HEK293 (cell line): ENCODE measurements around the gene EMP1.

Experiments used
- CTCF ChIA-PET: fragments of 350-600 bp; formaldehyde crosslinking; extraction: SDS; loops from one replicate; lab custom pipeline; 2021; ENCODE audit warnings: antibody characterized with exemption; lab: Yijun Ruan, JAX
- POLR2A ChIA-PET: fragments of 300-600 bp; formaldehyde crosslinking; extraction: SDS; loops from one replicate; lab custom pipeline; 2020; ENCODE audit warnings: antibody characterized with exemption, inconsistent platforms; lab: Yijun Ruan, JAX
- H3K27ac ChIP-seq: fragments of 200-500 bp; sonication (Bioruptor generic); 2 replicates; pipeline ENCODE4 v1.5.1; 2014; ENCODE audit warnings: low read depth, low read length, control low read depth, inconsistent platforms; ENCODE audit errors: extremely low read depth
- H3K36me3 ChIP-seq, 2 experiments: fragments of 200-500 bp in 1 of 2; sonication (Bioruptor generic) in 1 of 2; 1 replicate in 1 of 2; 2 replicates in 1 of 2; pipeline ENCODE4 v1.5.1; 2014 to 2017; ENCODE audit warnings: inconsistent platforms in 2 of 2, low read length in 2 of 2; ENCODE audit not compliant: control insufficient read depth in 2 of 2, insufficient read depth in 1 of 2
- H3K4me1 ChIP-seq: fragments of 200-500 bp; sonication (Bioruptor generic); 2 replicates; pipeline ENCODE4 v1.5.1; 2014; ENCODE audit warnings: mild to moderate bottlenecking, low read length, inconsistent platforms; ENCODE audit not compliant: control insufficient read depth, insufficient read depth
- H3K4me3 ChIP-seq: 2 replicates; pipeline ENCODE4 v1.5.1; 2011; ENCODE audit warnings: low read depth, mild to moderate bottlenecking, control low read depth, low read length, moderate library complexity
- H3K9me3 ChIP-seq: fragments of 200-500 bp; sonication (Bioruptor generic); 2 replicates; pipeline ENCODE4 v1.5.1; 2014; ENCODE audit warnings: low read depth, low read length, inconsistent platforms; ENCODE audit not compliant: control insufficient read depth, insufficient read depth
- GLIS1 ChIP-seq: fragments of 450-650 bp; formaldehyde crosslinking; IDR thresholded peaks from 2 replicates; pipeline ENCODE4 v1.5.1; 2016; ENCODE audit warnings: missing biosample characterization, missing genetic modification characterization
- IKZF3 ChIP-seq: fragments of 450-650 bp; IDR thresholded peaks from 2 replicates; pipeline ENCODE4 v1.5.0; 2018; ENCODE audit warnings: missing biosample characterization, mild to moderate bottlenecking, missing genetic modification characterization, moderate library complexity
- PRDM4 ChIP-seq: fragments of 450-650 bp; formaldehyde crosslinking; IDR thresholded peaks from 2 replicates; pipeline ENCODE4 v1.5.1; 2017; ENCODE audit warnings: missing biosample characterization, missing genetic modification characterization
- REPIN1 ChIP-seq: fragments of 450-650 bp; formaldehyde crosslinking; IDR thresholded peaks from 2 replicates; pipeline ENCODE4 v1.5.1; 2017; ENCODE audit warnings: missing biosample characterization, missing genetic modification characterization, low read depth
- TRIM28 ChIP-seq: IDR thresholded peaks from 2 replicates; pipeline ENCODE4 v1.6.1; 2011; ENCODE audit warnings: low read length, control low read depth, borderline replicate concordance
- WT1 ChIP-seq: fragments of 450-650 bp; formaldehyde crosslinking; IDR thresholded peaks from 2 replicates; pipeline ENCODE4 v1.5.1; 2016; ENCODE audit warnings: missing biosample characterization, missing genetic modification characterization
- ZBTB17 ChIP-seq: fragments of 450-650 bp; formaldehyde crosslinking; IDR thresholded peaks from 2 replicates; pipeline ENCODE4 v1.5.1; 2016; ENCODE audit warnings: missing biosample characterization, missing genetic modification characterization
- ZEB2 ChIP-seq: fragments of 450-650 bp; formaldehyde crosslinking; IDR thresholded peaks from 2 replicates; pipeline ENCODE4 v1.5.1; 2016; ENCODE audit warnings: missing biosample characterization, missing genetic modification characterization
- ZNF341 ChIP-seq: fragments of 450-650 bp; formaldehyde crosslinking; IDR thresholded peaks from 2 replicates; pipeline ENCODE4; 2016; ENCODE audit warnings: low read depth, missing biosample characterization, missing genetic modification characterization
- ZNF398 ChIP-seq: fragments of 450-650 bp; formaldehyde crosslinking; IDR thresholded peaks from 2 replicates; pipeline ENCODE4 v1.5.1; 2017; ENCODE audit warnings: missing biosample characterization, missing genetic modification characterization
- ZNF510 ChIP-seq: fragments of 450-650 bp; formaldehyde crosslinking; IDR thresholded peaks from 2 replicates; pipeline ENCODE4 v1.5.1; 2018; ENCODE audit warnings: mild to moderate bottlenecking, missing genetic modification characterization, missing biosample characterization; ENCODE audit not compliant: insufficient replicate concordance
- ZNF514 ChIP-seq: fragments of 450-650 bp; formaldehyde crosslinking; IDR thresholded peaks from 2 replicates; pipeline ENCODE4 v1.5.1; 2016; ENCODE audit warnings: missing biosample characterization, missing genetic modification characterization
- ZNF518A ChIP-seq: fragments of 450-650 bp; formaldehyde crosslinking; conservative IDR thresholded peaks from 2 replicates; pipeline ENCODE4 v1.5.1; 2016; ENCODE audit warnings: low read depth, missing biosample characterization, missing genetic modification characterization
- ZNF530 ChIP-seq: fragments of 450-650 bp; formaldehyde crosslinking; IDR thresholded peaks from 2 replicates; pipeline ENCODE4 v1.5.1; 2016; ENCODE audit warnings: low read depth, missing biosample characterization, missing genetic modification characterization
- ZNF585B ChIP-seq: fragments of 450-650 bp; formaldehyde crosslinking; IDR thresholded peaks from 2 replicates; pipeline ENCODE4 v1.5.1; 2016; ENCODE audit warnings: missing biosample characterization, missing genetic modification characterization
- ZNF600 ChIP-seq: fragments of 450-650 bp; formaldehyde crosslinking; IDR thresholded peaks from 2 replicates; pipeline ENCODE4 v1.5.1; 2016; ENCODE audit warnings: missing biosample characterization, missing genetic modification characterization
- ZNF610 ChIP-seq: fragments of 450-650 bp; formaldehyde crosslinking; IDR thresholded peaks from 2 replicates; pipeline ENCODE4 v1.5.1; 2016; ENCODE audit warnings: missing biosample characterization, missing genetic modification characterization, borderline replicate concordance
- ZNF621 ChIP-seq: fragments of 450-650 bp; formaldehyde crosslinking; IDR thresholded peaks from 2 replicates; pipeline ENCODE4 v1.5.1; 2017; ENCODE audit warnings: missing biosample characterization, missing genetic modification characterization
- ZNF629 ChIP-seq: fragments of 450-650 bp; formaldehyde crosslinking; IDR thresholded peaks from 2 replicates; pipeline ENCODE4 v1.5.1; 2017; ENCODE audit warnings: missing biosample characterization, missing genetic modification characterization
- ZNF747 ChIP-seq: fragments of 450-650 bp; formaldehyde crosslinking; IDR thresholded peaks from 2 replicates; pipeline ENCODE4 v1.5.1; 2016; ENCODE audit warnings: missing biosample characterization, missing genetic modification characterization
- ZSCAN4 ChIP-seq: fragments of 450-650 bp; formaldehyde crosslinking; IDR thresholded peaks from 2 replicates; pipeline ENCODE4 v1.5.1; 2017; ENCODE audit warnings: missing biosample characterization, missing genetic modification characterization
- ZXDB ChIP-seq: fragments of 450-650 bp; formaldehyde crosslinking; IDR thresholded peaks from 2 replicates; pipeline ENCODE4 v1.5.1; 2016; ENCODE audit warnings: missing biosample characterization, missing genetic modification characterization

EMP1 gene

GRCh38 chr12:13257356-13257875, 60.9 kb downstream of the EMP1 start:
- H3K4me3 ChIP-seq = no peak overlapping the region
- ChIA-PET POLR2A (no interaction called here), CTCF (interaction anchor here (0.6 to 2.5 kb wide), 5 partner anchors 22 to 910 kb away, joined by 3 to 11 read pairs (median 3); no protein-coding TSS in a partner anchor)
- H3K9me3 ChIP-seq = no peaks in the 10 kb centered on the region
- TF ChIP-seq REPIN1 (tag by site-specific recombination) = no peak
- no peak for TF ChIP-seq ZNF629 (tag by site-specific recombination)
- no peak for TF ChIP-seq ZNF747 (tag by site-specific recombination)
- TF ChIP-seq ZEB2 (tag by site-specific recombination) = no peak
- TF ChIP-seq ZNF621 (tag by site-specific recombination) = no peak
- TF ChIP-seq ZNF600 (tag by site-specific recombination) = no peak
- TF ChIP-seq ZNF610 (tag by site-specific recombination) = no peak
- TF ChIP-seq ZNF585B (tag by site-specific recombination) = no peak
- no peak for TF ChIP-seq ZNF530 (tag by site-specific recombination)
- no peak for TF ChIP-seq WT1 (tag by site-specific recombination)
- H3K36me3 ChIP-seq = no peaks in the 10 kb centered on the region
- no peak overlapping the region for H3K27ac ChIP-seq
- peaks cover 14% of the 10 kb centered on the region for H3K4me1 ChIP-seq

- Histone ChIP-seq H3K4me3 (no peak overlapping the region), H3K4me1 (peaks cover 14% of the 10 kb centered on the region), H3K27ac (peak overlapping the region; percentile 10; the same call in 1 of the 2 replicates), H3K36me3 (no peaks in the 10 kb centered on the region), H3K9me3 (no peaks in the 10 kb centered on the region)
- ChIA-PET POLR2A (no interaction called here), CTCF (interaction anchor here (0.6 kb wide), 1 partner anchor 556 kb away, joined by 3 read pairs; no protein-coding TSS in a partner anchor)
- no peak for TF ChIP-seq ZNF518A (tag by site-specific recombination)
- peak; percentile 79 for TF ChIP-seq ZBTB17 (tag by site-specific recombination)
These were observed 61.7 kb downstream of the EMP1 start for GRCh38 chr12:13258197-13258596.

GRCh38 chr12:13258717-13259119, 62.2 kb downstream of the EMP1 start:
- Histone ChIP-seq H3K27ac (peak overlapping the region; percentile 10; the same call in 1 of the 2 replicates), H3K36me3 (no peaks in the 10 kb centered on the region), H3K9me3 (no peaks in the 10 kb centered on the region), H3K4me1 (peaks cover 14% of the 10 kb centered on the region), H3K4me3 (no peak overlapping the region)
- CTCF ChIA-PET = no interaction called here
- POLR2A ChIA-PET = no interaction called here
- TF ChIP-seq ZNF510 (tag by site-specific recombination) (no peak), ZNF341 (peak; percentile 64), TRIM28 (peak; percentile 62; the same call in 1 of the 2 replicates), IKZF3 (tag by site-specific recombination) (peak; percentile 17; the same call in 1 of the 2 replicates), PRDM4 (tag by site-specific recombination) (no peak), ZNF398 (tag by site-specific recombination) (0 out of 2 replicates have a peak, but pooled peaks have one; percentile 17), GLIS1 (tag by site-specific recombination) (peak; percentile 72), ZXDB (tag by site-specific recombination) (0 out of 2 replicates have a peak, but pooled peaks have one; percentile 16), ZSCAN4 (tag by site-specific recombination) (no peak), ZNF514 (no peak)
